HCT116 (cell line): ENCODE measurements around the gene KXD1. TPM values are rescaled to one million over a fixed set of nuclear protein-coding genes. Genes with fewer than 3 reads are reported as not detected.
A peak's percentile ranks its signal among the peaks of the same experiment; 100 is the strongest.

Experiments
- ATAC-seq: fragments of 200-7000 bp; cut with Tn5 transposase; 2 replicates; pipeline ENCODE4 v1.9.1; 2020; ENCODE audit warnings: mild to moderate bottlenecking, moderate library complexity
- BruUV-seq: library from RNA; stranded (reverse); fragments of 400-500 nt; replicated peaks from 2 replicates; lab custom pipeline; 2021; lab: Mats Ljungman, UMichigan
- CTCF ChIA-PET: fragments of 300-600 bp; sonication (Branson Sonifier 250); formaldehyde crosslinking; loops from one replicate; lab custom pipeline; 2021; ENCODE audit warnings: antibody characterized with exemption; lab: Charles Lee
- POLR2A ChIA-PET: fragments of 300-600, 350-600 bp; sonication (Branson Sonifier 250); formaldehyde crosslinking; loops from one replicate; lab custom pipeline; 2021; ENCODE audit warnings: antibody characterized with exemption; lab: Charles Lee
- RAD21 ChIA-PET, 2 experiments: fragments of 300-600 bp; sonication (Branson Sonifier 250); formaldehyde crosslinking; loops; one replicate each; lab custom pipeline; 2023; ENCODE audit warnings: low total read pairs in 2 of 2; ENCODE audit not compliant: uncharacterized antibody in 2 of 2, unreplicated experiment in 2 of 2, low non-redundant PET in 1 of 2; lab: Charles Lee
- DNase-seq: peaks from one replicate; pipeline ENCODE4 v3.0.0-alpha.2; 2010; ENCODE audit warnings: low read depth, low spot score
- H2AFZ ChIP-seq: fragments of 200-600 bp; shearing (Covaris generic), sonication (generic); 2 replicates; pipeline ENCODE4 v1.6.1; 2017; ENCODE audit warnings: low read depth, mixed run types, mixed read lengths, antibody characterized with exemption, low read length; ENCODE audit not compliant: poor library complexity, severe bottlenecking
- H3K27ac ChIP-seq: 2 replicates; pipeline ENCODE4 v1.5.1; 2012; ENCODE audit warnings: low read depth, low read length
- H3K27me3 ChIP-seq: fragments of 200-600 bp; sonication (generic); 2 replicates; pipeline ENCODE4 v1.6.1; 2016; ENCODE audit warnings: mixed run types, low read length, mixed read lengths; ENCODE audit not compliant: insufficient read depth
- H3K36me3 ChIP-seq, 2 experiments: fragments of 200-500 bp in 1 of 2; fragments of 200-600 bp in 1 of 2; sonication (Bioruptor generic) in 1 of 2; sonication (generic) in 1 of 2; 2 replicates each; pipeline versions ENCODE4 v1.5.1 to v1.6.1; 2014 to 2016; ENCODE audit warnings: low read length in 2 of 2, inconsistent platforms in 1 of 2, mixed read lengths in 1 of 2, mixed run types in 1 of 2; ENCODE audit not compliant: insufficient read depth in 2 of 2, control insufficient read depth in 1 of 2
- H3K4me1 ChIP-seq, 2 experiments: fragments of 200-600 bp in 1 of 2; sonication (generic) in 1 of 2; 2 replicates each; pipeline versions ENCODE4 v1.5.1 to v1.6.1; 2012 to 2017; ENCODE audit warnings: low read length in 2 of 2, inconsistent platforms in 1 of 2, mild to moderate bottlenecking in 1 of 2, mixed read lengths in 1 of 2, mixed run types in 1 of 2, moderate library complexity in 1 of 2; ENCODE audit not compliant: insufficient read depth in 2 of 2, control insufficient read depth in 1 of 2
- H3K4me2 ChIP-seq: fragments of 200-600 bp; sonication (generic); 2 replicates; pipeline ENCODE4 v1.6.1; 2017; ENCODE audit warnings: mixed run types, low read length, mixed read lengths
- H3K4me3 ChIP-seq, 2 experiments: fragments of 200-600 bp in 1 of 2; sonication (generic) in 1 of 2; replicated peaks in 1 of 2; 2 replicates each; pipeline ENCODE4 v1.5.1; 2011 to 2016; ENCODE audit warnings: low read length in 2 of 2, control low read depth in 1 of 2, low read depth in 1 of 2, mild to moderate bottlenecking in 1 of 2, mixed read lengths in 1 of 2, mixed run types in 1 of 2
- H3K79me2 ChIP-seq: fragments of 200-600 bp; sonication (generic); 2 replicates; pipeline ENCODE4 v1.6.1; 2017; ENCODE audit warnings: mild to moderate bottlenecking, mixed run types, low read length, moderate library complexity, mixed read lengths; ENCODE audit not compliant: insufficient read depth
- H3K9ac ChIP-seq: fragments of 200-600 bp; sonication (generic); 2 replicates; pipeline ENCODE4 v1.6.1; 2016; ENCODE audit warnings: low read length, mixed read lengths
- H3K9me2 ChIP-seq: fragments of 200-600 bp; sonication (generic), shearing (Covaris generic); 2 replicates; pipeline ENCODE4 v1.6.1; 2017; ENCODE audit warnings: mixed run types, mild to moderate bottlenecking, moderate library complexity; ENCODE audit not compliant: insufficient read depth
- H3K9me3 ChIP-seq, 2 experiments: fragments of 200-500 bp in 1 of 2; fragments of 200-600 bp in 1 of 2; sonication (Bioruptor generic) in 1 of 2; sonication (generic) in 1 of 2; 2 replicates each; pipeline ENCODE4 v1.6.1; 2014 to 2017; ENCODE audit warnings: low read length in 2 of 2, mixed read lengths in 2 of 2, inconsistent platforms in 1 of 2, low read depth in 1 of 2, mild to moderate bottlenecking in 1 of 2, mixed run types in 1 of 2, moderate library complexity in 1 of 2; ENCODE audit not compliant: control insufficient read depth in 1 of 2, insufficient read depth in 1 of 2
- H4K20me1 ChIP-seq: fragments of 200-600 bp; sonication (generic), shearing (Covaris generic); 2 replicates; pipeline ENCODE4 v1.6.1; 2017; ENCODE audit warnings: mixed run types, mild to moderate bottlenecking, moderate library complexity; ENCODE audit not compliant: insufficient read depth
- EGR1 ChIP-seq: IDR thresholded peaks from 2 replicates; pipeline ENCODE4 v1.6.1; 2012; ENCODE audit warnings: low read depth
- ELF1 ChIP-seq: IDR thresholded peaks from 2 replicates; pipeline ENCODE4 v1.6.1; 2012; ENCODE audit warnings: low read depth, borderline replicate concordance
- EZH2 ChIP-seq: fragments of 200-600 bp; sonication (generic); IDR thresholded peaks from 2 replicates; pipeline ENCODE4 v1.6.1; 2017; ENCODE audit warnings: antibody characterized with exemption, mixed run types
- EZH2phosphoT487 ChIP-seq: fragments of 200-600 bp; IDR thresholded peaks from 2 replicates; pipeline ENCODE4 v1.6.1; 2018; ENCODE audit warnings: antibody characterized with exemption, borderline replicate concordance
- FOSL1 ChIP-seq: IDR thresholded peaks from 2 replicates; pipeline ENCODE4 v1.6.1; 2012; ENCODE audit warnings: low read depth
- JUND ChIP-seq: IDR thresholded peaks from 2 replicates; pipeline ENCODE4 v1.6.1; 2012
- SRF ChIP-seq: IDR thresholded peaks from 2 replicates; pipeline ENCODE4 v1.6.1; 2012; ENCODE audit warnings: low read depth
- TCF7L2 ChIP-seq: IDR thresholded peaks from 2 replicates; pipeline ENCODE4 v1.7.0; 2011; ENCODE audit warnings: borderline replicate concordance, inconsistent platforms; ENCODE audit not compliant: insufficient read depth, insufficient read length; ENCODE audit errors: extremely low read depth
- YY1 ChIP-seq: IDR thresholded peaks from 2 replicates; pipeline ENCODE4 v1.6.1; 2011; ENCODE audit warnings: low read length, low read depth, moderate library complexity, mild to moderate bottlenecking; ENCODE audit not compliant: insufficient replicate concordance; ENCODE audit errors: extremely low read depth
- ZNF274 ChIP-seq: fragments of 200-500 bp; sonication (Bioruptor generic); IDR thresholded peaks from 2 replicates; pipeline ENCODE4 v1.6.1; 2014; ENCODE audit warnings: mild to moderate bottlenecking, low read depth, low read length, inconsistent platforms
- intact Hi-C: fragments of 100-400 bp; cut with micrococcal nuclease; formaldehyde crosslinking; loops from 2 replicates; pipeline ENCODE4 v1.10.0; 2022
- total RNA-seq: library from RNA; stranded (reverse); gene quantifications from one replicate; pipeline ENCODE4 v1.2.1, GENCODE V29; 2021; ENCODE audit not compliant: unreplicated experiment
- TF ChIP-seq, protein P1 (sequence below): IDR thresholded peaks from 2 replicates; pipeline ENCODE4 v1.6.1; 2011; ENCODE audit warnings: mild to moderate bottlenecking, low read length, moderate library complexity; ENCODE audit not compliant: insufficient replicate concordance; ENCODE audit errors: extremely low read depth

KXD1 gene
- total RNA-seq, 1 experiment from 2014 or later: 139 TPM

DNA sequence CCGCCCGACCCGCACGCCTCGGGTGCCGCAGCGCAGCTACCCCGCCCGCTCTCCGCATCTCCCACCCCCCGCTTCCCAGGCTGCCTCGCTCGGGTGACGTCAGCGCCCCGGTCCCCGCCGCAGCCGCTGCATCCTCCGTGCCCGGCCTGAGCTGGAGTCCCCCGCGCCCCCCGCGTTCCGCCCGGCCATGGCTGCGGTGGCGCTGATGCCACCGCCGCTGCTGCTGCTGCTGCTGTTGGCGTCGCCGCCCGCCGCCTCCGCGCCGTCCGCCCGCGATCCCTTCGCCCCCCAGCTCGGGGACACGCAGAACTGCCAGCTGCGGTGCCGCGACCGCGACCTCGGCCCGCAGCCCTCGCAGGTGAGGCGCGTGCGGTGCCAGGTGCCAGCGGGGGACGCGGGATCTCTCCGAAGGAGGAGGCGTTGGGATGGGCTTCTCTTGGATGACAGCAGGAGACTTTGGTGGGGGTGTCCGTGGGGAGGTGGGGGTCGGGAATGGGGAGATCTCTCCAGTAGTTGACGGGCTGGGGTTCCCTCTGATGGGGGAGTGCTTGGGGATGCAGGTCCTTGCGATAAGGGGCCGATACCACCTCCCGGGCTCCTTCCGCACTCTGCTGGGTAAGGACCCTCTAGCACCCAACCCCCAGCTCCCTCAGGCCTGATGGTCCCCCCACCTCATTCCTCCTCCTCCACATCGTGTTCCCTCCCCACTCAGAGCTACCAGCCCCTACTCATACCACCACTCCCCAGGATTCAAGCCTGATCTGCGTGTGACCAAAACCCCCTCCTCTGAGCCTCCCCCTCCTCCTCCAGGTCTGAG lies 55.3 kb downstream of the KXD1 start, which contains the start of gene TMEM59L:
TMEM59L (plus strand) TSS at position 99 of the 817 bp plus-strand sequence; CDS start at position 188, 89 bp downstream.
- no TSS peak for BruUV-seq
- Histone ChIP-seq H3K79me2 (no peaks in the 10 kb centered on the region), H3K9me2 (no peaks in the 10 kb centered on the region), H3K4me3 (peak within 1 kb of the TSS; percentile 42 to 59), H3K9me3 (no peaks in the 10 kb centered on the region), H2AFZ (no peak within 1 kb of the TSS), H3K27me3 (peaks cover 29% of the 10 kb centered on the region; the same call in 1 of the 2 replicates), H4K20me1 (no peaks in the 10 kb centered on the region), H3K4me1 (peaks cover 13 to 39% of the 10 kb centered on the region in 2 experiments), H3K4me2 (peak within 1 kb of the TSS; percentile 76), H3K9ac (peak within 1 kb of the TSS; percentile 30; the same call in 1 of the 2 replicates), H3K36me3 (no peaks in the 10 kb centered on the region), H3K27ac (no peak within 1 kb of the TSS; the same call in 1 of the 2 replicates)
- no peak for DNase-seq
- RAD21 ChIA-PET: no interaction called here
- no peak for TF ChIP-seq ZNF274
- no peak for TF ChIP-seq TCF7L2
- no peak for TF ChIP-seq EGR1
- TF ChIP-seq EZH2: no peak
- TF ChIP-seq SRF: no peak
- no peak for TF ChIP-seq JUND
- TF ChIP-seq, protein P1, sequence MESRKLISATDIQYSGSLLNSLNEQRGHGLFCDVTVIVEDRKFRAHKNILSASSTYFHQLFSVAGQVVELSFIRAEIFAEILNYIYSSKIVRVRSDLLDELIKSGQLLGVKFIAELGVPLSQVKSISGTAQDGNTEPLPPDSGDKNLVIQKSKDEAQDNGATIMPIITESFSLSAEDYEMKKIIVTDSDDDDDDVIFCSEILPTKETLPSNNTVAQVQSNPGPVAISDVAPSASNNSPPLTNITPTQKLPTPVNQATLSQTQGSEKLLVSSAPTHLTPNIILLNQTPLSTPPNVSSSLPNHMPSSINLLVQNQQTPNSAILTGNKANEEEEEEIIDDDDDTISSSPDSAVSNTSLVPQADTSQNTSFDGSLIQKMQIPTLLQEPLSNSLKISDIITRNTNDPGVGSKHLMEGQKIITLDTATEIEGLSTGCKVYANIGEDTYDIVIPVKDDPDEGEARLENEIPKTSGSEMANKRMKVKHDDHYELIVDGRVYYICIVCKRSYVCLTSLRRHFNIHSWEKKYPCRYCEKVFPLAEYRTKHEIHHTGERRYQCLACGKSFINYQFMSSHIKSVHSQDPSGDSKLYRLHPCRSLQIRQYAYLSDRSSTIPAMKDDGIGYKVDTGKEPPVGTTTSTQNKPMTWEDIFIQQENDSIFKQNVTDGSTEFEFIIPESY: no peak
- TF ChIP-seq YY1: no peak
- no peak for TF ChIP-seq EZH2phosphoT487
- TF ChIP-seq FOSL1: no peak
- TF ChIP-seq ELF1: no peak
- CTCF ChIA-PET: interaction anchor here (1.6 kb wide), 1 partner anchor 19 kb away, joined by 3 read pairs; no protein-coding TSS in a partner anchor
- peak; percentile 55 for ATAC-seq
- intact Hi-C loops: no loop called here
- POLR2A ChIA-PET: interaction anchor here (1.2 kb wide), 1 partner anchor 24 kb away, joined by 6 read pairs; no protein-coding TSS in a partner anchor
